Measurements from ENCODE around the gene CSRP1. TPM values are rescaled to one million over a fixed set of nuclear protein-coding genes. Genes with fewer than 3 reads are reported as not detected.
"Not testable (repeated sequence)": the region's sequence is repeated elsewhere in the genome, so short reads cannot be mapped to it uniquely, and the experiment has no call there.

Gene CSRP1
- 10 to 100 TPM; 78.7 to 80.9 TPM for total RNA-seq

DNA sequence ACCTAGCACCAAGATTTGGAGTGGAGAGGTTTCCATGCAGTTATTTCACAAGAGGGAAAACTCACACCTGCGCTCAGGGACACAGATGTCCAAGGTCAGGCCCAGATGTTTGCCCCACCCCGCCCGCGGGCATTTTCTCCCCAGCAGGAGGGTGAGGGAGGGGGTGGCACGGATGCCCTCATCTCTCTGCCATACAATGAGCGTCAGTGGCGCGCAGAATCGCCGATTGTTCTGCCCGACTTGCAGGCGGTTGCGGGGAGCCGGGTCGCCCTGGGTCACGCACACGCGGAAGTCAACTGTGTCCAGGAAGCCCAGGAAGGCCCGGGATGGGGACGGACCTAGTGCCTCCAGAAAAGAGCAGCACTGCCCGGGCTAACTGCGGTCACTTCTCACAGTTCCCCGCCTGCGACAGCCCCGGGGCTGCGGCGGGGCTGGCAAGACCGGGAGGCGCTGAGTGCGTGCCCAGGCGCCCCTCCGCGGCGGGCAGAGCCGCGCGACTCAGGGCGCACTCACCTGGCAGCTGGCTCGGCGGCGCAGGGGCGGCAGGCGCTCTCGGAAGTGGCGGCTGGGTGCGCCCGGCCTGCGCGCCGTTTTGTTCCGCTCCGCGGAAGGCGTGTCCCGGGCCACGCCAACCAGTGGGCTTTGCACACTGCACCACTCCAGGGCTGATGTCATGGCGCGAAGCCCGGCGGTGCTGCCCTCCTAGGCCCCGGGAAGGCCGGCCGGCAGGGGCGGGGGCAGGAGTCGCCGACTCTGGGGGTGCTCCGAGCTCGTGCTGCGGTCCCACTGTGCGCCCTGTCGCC is at the start of gene CSRP1:
Gene CSRP1, minus strand, starts transcription at position 567 of the 803 bp plus-strand sequence. CDS start 10,820 bp downstream, outside the sequence.
- CTCF ChIA-PET: interaction anchor here (1.2 to 2.9 kb wide), 6 partner anchors 9 to 71 kb away, joined by 4 to 39 read pairs (median 6); no protein-coding TSS in a partner anchor
- Mint-ChIP-seq H3K4me1 (ENCODE audit: low read depth) (peaks cover 59% of the 10 kb centered on the region), H3K4me3 (peak within 1 kb of the TSS; percentile 90), H3K9me3 (ENCODE audit: insufficient read depth) (no peaks in the 10 kb centered on the region), H3K36me3 (ENCODE audit: low read depth) (peaks cover 14% of the 10 kb centered on the region), H3K27ac (peak within 1 kb of the TSS; percentile 93), H3K27me3 (ENCODE audit: low read depth) (no peaks in the 10 kb centered on the region)
- peak; percentile 96 for ATAC-seq
- POLR2A ChIA-PET: interaction anchor here (0.6 to 2.5 kb wide), 8 partner anchors 8 to 715 kb away, joined by 3 to 11 read pairs (median 6); no protein-coding TSS in a partner anchor
- DNase-seq: peak; percentile 89

DNA sequence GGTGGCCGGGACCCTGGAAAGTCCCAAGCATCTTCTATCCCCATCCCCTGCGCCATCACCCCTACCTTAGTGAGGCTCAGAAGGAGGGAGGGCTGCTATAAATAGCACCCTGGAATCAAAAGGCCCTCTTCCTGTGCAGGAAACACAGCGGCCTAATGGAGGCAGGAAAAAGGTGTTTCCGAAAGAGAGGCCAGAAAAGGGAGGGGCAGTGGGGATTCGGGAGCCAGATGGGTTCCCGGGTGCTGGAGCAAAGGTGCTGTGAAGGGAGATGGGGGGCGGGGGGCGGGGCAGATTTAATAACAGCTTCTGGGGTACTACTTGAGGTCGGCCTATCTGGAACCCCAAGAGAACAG is 48.6 kb upstream of the CSRP1 start:
- ChIA-PET CTCF (interaction anchor here (0.7 to 1.4 kb wide), 3 partner anchors 9 to 276 kb away, joined by 3 read pairs; no protein-coding TSS in a partner anchor), POLR2A (no interaction called here)
- Mint-ChIP-seq H3K4me1 (ENCODE audit: low read depth) (peaks cover 9% of the 10 kb centered on the region), H3K4me3 (no peak overlapping the region), H3K27me3 (ENCODE audit: low read depth) (peaks cover 4% of the 10 kb centered on the region), H3K36me3 (ENCODE audit: low read depth) (no peaks in the 10 kb centered on the region), H3K27ac (no peak overlapping the region), H3K9me3 (ENCODE audit: insufficient read depth) (no peaks in the 10 kb centered on the region)
- ATAC-seq (no peak), DNase-seq (no peak)

- peaks cover 4% of the 10 kb centered on the region for H3K27me3 Mint-ChIP-seq (ENCODE audit: low read depth)
These were observed 48.1 kb upstream of the CSRP1 start for GRCh38 chr1:201554789-201555592.

DNA sequence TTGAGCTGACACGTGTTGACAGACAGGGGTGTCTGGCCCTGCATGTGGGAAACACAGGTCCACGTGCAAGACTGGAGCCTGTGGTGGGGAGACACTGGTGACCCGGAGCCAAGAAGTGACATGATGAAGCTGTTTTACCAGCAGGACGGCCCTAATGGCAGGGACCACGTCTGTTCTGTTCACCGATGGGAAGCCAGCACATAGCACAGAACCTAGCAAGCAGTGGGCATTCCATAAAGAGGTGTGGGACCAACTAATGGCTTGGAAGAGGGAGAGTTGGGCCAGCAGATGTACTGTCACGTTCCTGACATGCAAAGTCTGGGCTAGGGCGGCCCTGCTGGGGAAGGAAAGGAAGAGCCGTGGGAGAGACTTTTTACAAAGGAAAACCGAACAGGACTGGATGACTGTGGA is 47.3 kb upstream of the CSRP1 start:
- ChIA-PET CTCF (interaction anchor here (1.5 kb wide), 1 partner anchor 42 kb away, joined by 5 read pairs; no protein-coding TSS in a partner anchor), POLR2A (no interaction called here)
- no peak overlapping the region for H3K4me3 Mint-ChIP-seq
- no peaks in the 10 kb centered on the region for H3K9me3 Mint-ChIP-seq (ENCODE audit: insufficient read depth)
- ATAC-seq (no peak), DNase-seq (no peak)
- peaks cover 2% of the 10 kb centered on the region for H3K4me1 Mint-ChIP-seq (ENCODE audit: low read depth)
- H3K27ac Mint-ChIP-seq: no peak overlapping the region
- H3K27me3 Mint-ChIP-seq (ENCODE audit: low read depth): peaks cover 4% of the 10 kb centered on the region
- H3K36me3 Mint-ChIP-seq (ENCODE audit: low read depth): no peaks in the 10 kb centered on the region

More at GRCh38 chr1:201554789-201555592, 48.1 kb upstream of the CSRP1 start:
- H3K9me3 Mint-ChIP-seq (ENCODE audit: insufficient read depth): no peaks in the 10 kb centered on the region
- DNase-seq (no peak), ATAC-seq (no peak)
- POLR2A ChIA-PET: no interaction called here
- peaks cover 6% of the 10 kb centered on the region for H3K4me1 Mint-ChIP-seq (ENCODE audit: low read depth)
- H3K4me3 Mint-ChIP-seq: no peak overlapping the region
- H3K36me3 Mint-ChIP-seq (ENCODE audit: low read depth): no peaks in the 10 kb centered on the region
- no peak overlapping the region for H3K27ac Mint-ChIP-seq
- CTCF ChIA-PET: interaction anchor here (0.7 to 1.5 kb wide), 4 partner anchors 8 to 277 kb away, joined by 3 to 5 read pairs (median 3); no protein-coding TSS in a partner anchor

- peaks cover 4% of the 10 kb centered on the region for H3K27me3 Mint-ChIP-seq (ENCODE audit: low read depth)
- ATAC-seq (no peak), DNase-seq (no peak)
- H3K4me1 Mint-ChIP-seq (ENCODE audit: low read depth): peaks cover 2% of the 10 kb centered on the region
- ChIA-PET CTCF (interaction anchor here (1.5 kb wide), 1 partner anchor 41 kb away, joined by 5 read pairs; no protein-coding TSS in a partner anchor), POLR2A (no interaction called here)
- no peak overlapping the region for H3K27ac Mint-ChIP-seq
- no peaks in the 10 kb centered on the region for H3K9me3 Mint-ChIP-seq (ENCODE audit: insufficient read depth)
- no peaks in the 10 kb centered on the region for H3K36me3 Mint-ChIP-seq (ENCODE audit: low read depth)
- H3K4me3 Mint-ChIP-seq: no peak overlapping the region
These were observed 46.7 kb upstream of the CSRP1 start for GRCh38 chr1:201553496-201554189.

DNA sequence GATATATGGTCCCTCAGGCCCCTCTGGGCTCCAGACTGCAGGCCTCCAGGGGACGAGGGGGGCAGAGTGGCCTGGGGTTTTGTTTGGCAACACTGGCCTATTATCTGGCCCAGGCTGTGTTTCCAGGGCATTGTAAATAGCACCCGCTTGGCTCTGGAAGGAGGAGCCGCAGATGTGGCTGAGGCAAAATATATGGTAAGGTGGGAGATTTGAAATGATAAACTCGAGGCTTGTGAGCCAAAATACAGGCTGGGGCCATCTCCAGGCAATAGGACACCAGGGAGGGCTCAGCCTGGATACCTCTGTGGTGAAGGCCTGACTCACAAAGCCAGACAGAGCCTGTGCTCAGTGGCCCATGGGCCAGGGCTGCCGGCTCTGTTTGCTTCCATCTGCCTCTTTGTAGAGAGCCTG is 46.0 kb upstream of the CSRP1 start:
- no peaks in the 10 kb centered on the region for H3K9me3 Mint-ChIP-seq (ENCODE audit: insufficient read depth)
- H3K36me3 Mint-ChIP-seq (ENCODE audit: low read depth): no peaks in the 10 kb centered on the region
- no peak overlapping the region for H3K4me3 Mint-ChIP-seq
- no peak overlapping the region for H3K27ac Mint-ChIP-seq
- POLR2A ChIA-PET: no interaction called here
- DNase-seq (no peak), ATAC-seq (no peak)
- H3K27me3 Mint-ChIP-seq (ENCODE audit: low read depth): peaks cover 4% of the 10 kb centered on the region
- CTCF ChIA-PET: interaction anchor here (1.5 kb wide), 1 partner anchor 41 kb away, joined by 5 read pairs; no protein-coding TSS in a partner anchor
- peaks cover 2% of the 10 kb centered on the region for H3K4me1 Mint-ChIP-seq (ENCODE audit: low read depth)

- DNase-seq (no peak), ATAC-seq (no peak)
- ChIA-PET POLR2A (no interaction called here), CTCF (interaction anchor here (1.3 to 2.1 kb wide), 6 partner anchors 8 to 241 kb away, joined by 3 to 10 read pairs (median 4); no protein-coding TSS in a partner anchor)
- Mint-ChIP-seq H3K36me3 (ENCODE audit: low read depth) (no peaks in the 10 kb centered on the region), H3K4me3 (no peak overlapping the region), H3K4me1 (ENCODE audit: low read depth) (peaks cover 2% of the 10 kb centered on the region), H3K9me3 (ENCODE audit: insufficient read depth) (no peaks in the 10 kb centered on the region), H3K27ac (no peak overlapping the region), H3K27me3 (ENCODE audit: low read depth) (peaks cover 4% of the 10 kb centered on the region)
These were observed 45.2 kb upstream of the CSRP1 start for GRCh38 chr1:201551877-201552731.

DNA sequence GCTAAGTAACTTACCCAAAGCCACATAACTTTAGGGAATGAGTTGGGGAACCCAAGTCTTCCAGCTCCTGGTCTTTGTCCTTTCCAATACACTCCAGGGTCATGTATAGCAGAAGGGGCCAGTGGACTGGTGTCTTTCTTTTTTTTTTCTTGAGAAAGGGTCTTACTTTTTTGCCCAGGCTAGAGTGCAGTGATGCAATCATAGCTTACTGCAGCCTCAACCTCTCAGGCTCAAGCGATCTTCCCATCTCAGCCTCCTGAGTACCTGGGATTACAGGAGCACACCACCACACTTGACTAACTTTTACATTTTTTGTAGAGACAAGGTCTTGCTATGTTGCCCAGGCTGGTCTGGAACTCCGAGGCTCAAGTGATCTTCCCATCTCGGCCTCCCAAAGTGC is 44.2 kb upstream of the CSRP1 start:
- no peak for DNase-seq
- no peaks in the 10 kb centered on the region for H3K9me3 Mint-ChIP-seq (ENCODE audit: insufficient read depth)
- ATAC-seq: no peak
- H3K36me3 Mint-ChIP-seq (ENCODE audit: low read depth): no peaks in the 10 kb centered on the region
- H3K27me3 Mint-ChIP-seq (ENCODE audit: low read depth): peaks cover 6% of the 10 kb centered on the region
- CTCF ChIA-PET: interaction anchor here (1.3 to 2.1 kb wide), 6 partner anchors 9 to 242 kb away, joined by 3 to 10 read pairs (median 4); no protein-coding TSS in a partner anchor
- H3K4me1 Mint-ChIP-seq (ENCODE audit: low read depth): peaks cover 2% of the 10 kb centered on the region
- H3K4me3 Mint-ChIP-seq: no peak overlapping the region
- POLR2A ChIA-PET: no interaction called here
- no peak overlapping the region for H3K27ac Mint-ChIP-seq

DNA sequence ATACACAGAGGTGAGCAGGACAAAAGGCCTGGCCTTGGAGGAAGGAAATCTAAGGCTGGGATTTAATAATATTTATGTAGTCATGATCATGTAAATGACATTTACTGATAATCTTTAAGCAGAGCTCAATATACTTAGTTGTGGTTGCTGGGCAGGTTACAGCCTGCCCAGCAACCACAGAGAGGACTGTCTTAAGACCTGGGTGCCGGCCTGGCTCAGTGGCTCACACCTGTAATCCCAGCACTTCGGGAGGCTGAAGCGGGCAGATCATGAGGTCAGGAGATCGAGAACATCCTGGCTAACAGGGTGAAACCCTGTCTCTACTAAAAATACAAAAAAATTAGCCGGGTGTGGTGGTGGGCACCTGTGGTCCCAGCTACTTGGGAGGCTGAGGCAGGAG is 42.6 kb upstream of the CSRP1 start:
- ATAC-seq, H3K4me3 Mint-ChIP-seq, CTCF ChIA-PET: not testable (repeated sequence)

DNA sequence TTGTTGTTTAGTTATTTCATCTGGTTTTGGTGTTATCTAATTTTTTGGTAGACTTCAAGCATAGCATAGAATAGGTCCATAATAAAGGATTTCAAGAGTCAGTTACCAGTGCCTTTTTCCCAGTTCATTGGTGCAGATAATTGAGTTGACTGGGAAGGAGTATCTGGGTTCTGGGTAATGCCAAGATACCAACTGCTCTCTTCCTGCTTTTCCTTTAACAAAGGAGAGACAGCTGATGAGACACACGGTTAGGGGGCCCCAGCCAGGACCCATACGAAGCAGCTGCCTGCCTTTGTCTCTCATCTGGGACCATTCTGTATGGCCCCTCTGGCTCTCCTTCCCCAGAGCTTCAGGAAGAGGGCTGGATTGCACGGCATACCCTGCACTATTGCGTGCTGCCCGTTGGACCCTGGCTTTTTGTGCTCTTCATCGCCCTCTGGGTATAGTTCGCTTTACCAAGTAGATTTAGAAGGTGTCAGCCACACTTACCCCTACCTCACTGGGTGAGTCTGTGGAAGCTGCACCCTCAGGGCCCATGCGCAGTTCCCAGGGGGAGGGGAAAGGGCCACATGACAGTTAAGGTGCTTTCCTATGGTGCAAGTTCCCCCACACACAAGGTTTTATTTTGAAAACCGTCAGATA is 39.0 kb upstream of the CSRP1 start:
- H3K9me3 Mint-ChIP-seq (ENCODE audit: insufficient read depth): no peaks in the 10 kb centered on the region
- H3K4me3 Mint-ChIP-seq: no peak overlapping the region
- DNase-seq (no peak), ATAC-seq (no peak)
- H3K27me3 Mint-ChIP-seq (ENCODE audit: low read depth): peaks cover 33% of the 10 kb centered on the region
- ChIA-PET POLR2A (no interaction called here), CTCF (interaction anchor here (1.0 kb wide), 1 partner anchor 10 kb away, joined by 3 read pairs; no protein-coding TSS in a partner anchor)
- no peaks in the 10 kb centered on the region for H3K36me3 Mint-ChIP-seq (ENCODE audit: low read depth)
- no peaks in the 10 kb centered on the region for H3K4me1 Mint-ChIP-seq (ENCODE audit: low read depth)
- H3K27ac Mint-ChIP-seq: no peak overlapping the region

More for the DNA sequence above, 42.6 kb upstream of the CSRP1 start:
- POLR2A ChIA-PET; DNase-seq; H3K9me3 Mint-ChIP-seq (ENCODE audit: insufficient read depth); H3K27ac Mint-ChIP-seq; H3K4me1 Mint-ChIP-seq (ENCODE audit: low read depth); H3K36me3 Mint-ChIP-seq (ENCODE audit: low read depth): not testable (repeated sequence)
- peaks cover 17% of the 10 kb centered on the region for H3K27me3 Mint-ChIP-seq (ENCODE audit: low read depth)

Measured in activated CD8-positive, alpha-beta T cell treated with anti-CD3 and anti-CD28 coated beads, Interleukin-2, amount 10 ng/mL, durations not matched to agents 7 days and 5 days (primary cell).